Body of pancreas (tissue), 4 donors: ENCODE results near the gene IRX5.

Experiments used
- POLR2A ChIP-seq, 3 donors: fragments of 450-650 bp; IDR thresholded peaks; one replicate each; pipeline ENCODE4 v1.6.1; 2016; ENCODE audit warnings: antibody characterized with exemption in 3 of 3, mild to moderate bottlenecking in 2 of 3
- TF ChIP-seq, protein P1 (sequence below), 7 experiments: fragments of 450-650 bp in 4 of 7; fragments of 200-600 bp in 3 of 7; sonication (generic) in 3 of 7; IDR thresholded peaks; one replicate each; pipeline ENCODE4 v1.5.1; 2016 to 2019; ENCODE audit warnings: antibody characterized with exemption in 7 of 7

DNA sequence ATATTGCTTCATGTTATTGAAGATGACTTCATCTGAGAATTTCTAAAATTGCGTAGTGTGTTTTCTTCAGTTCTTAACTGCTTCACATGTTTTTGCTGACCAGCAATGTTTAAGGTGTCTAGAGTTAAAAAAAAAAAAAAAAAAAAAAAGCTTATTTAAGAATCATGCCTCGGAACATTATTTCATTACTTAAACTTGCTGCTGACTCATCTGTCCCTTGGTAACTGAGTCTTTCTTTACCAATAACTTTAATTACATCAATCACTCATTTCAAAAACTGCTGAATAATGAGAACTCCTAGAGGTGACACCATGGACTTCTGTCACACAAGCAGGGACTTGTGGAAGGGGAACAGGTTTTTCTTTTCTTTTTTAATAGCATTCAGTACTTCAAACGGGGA lies 16.2 kb downstream of the IRX5 start:
- TF ChIP-seq, protein P1, sequence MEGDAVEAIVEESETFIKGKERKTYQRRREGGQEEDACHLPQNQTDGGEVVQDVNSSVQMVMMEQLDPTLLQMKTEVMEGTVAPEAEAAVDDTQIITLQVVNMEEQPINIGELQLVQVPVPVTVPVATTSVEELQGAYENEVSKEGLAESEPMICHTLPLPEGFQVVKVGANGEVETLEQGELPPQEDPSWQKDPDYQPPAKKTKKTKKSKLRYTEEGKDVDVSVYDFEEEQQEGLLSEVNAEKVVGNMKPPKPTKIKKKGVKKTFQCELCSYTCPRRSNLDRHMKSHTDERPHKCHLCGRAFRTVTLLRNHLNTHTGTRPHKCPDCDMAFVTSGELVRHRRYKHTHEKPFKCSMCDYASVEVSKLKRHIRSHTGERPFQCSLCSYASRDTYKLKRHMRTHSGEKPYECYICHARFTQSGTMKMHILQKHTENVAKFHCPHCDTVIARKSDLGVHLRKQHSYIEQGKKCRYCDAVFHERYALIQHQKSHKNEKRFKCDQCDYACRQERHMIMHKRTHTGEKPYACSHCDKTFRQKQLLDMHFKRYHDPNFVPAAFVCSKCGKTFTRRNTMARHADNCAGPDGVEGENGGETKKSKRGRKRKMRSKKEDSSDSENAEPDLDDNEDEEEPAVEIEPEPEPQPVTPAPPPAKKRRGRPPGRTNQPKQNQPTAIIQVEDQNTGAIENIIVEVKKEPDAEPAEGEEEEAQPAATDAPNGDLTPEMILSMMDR (IDR thresholded peaks at IDR 0.05) = no peak
- no peak for TF ChIP-seq POLR2A (IDR thresholded peaks at IDR 0.05)
